ENCODE results near the gene RDH13.

DNA sequence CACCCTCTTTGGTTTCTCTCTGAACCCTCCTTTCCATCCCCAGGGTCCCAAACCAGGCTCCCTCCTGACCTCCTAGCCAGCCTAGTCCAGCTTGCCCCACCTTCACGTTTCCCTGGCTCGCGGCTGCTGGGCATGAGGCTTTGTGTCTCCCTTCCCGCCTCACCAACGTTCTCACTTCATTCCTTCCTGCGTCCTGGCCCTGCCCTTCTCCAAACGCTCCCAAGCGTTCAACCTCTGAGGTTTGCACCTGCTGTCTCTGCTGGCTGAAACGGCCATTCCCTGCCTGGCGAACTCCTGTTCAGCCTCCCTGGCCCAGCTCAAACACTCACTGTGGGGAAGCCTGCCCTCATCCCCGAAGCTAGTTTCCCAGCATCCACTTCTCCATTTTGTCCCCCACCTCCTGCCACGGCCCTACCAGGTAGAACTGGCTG, 25.1 kb upstream of the RDH13 start:
- TF ChIP-seq EZH2 (IDR thresholded peaks at IDR 0.05; ENCODE audit: low read length, unreplicated experiment) (no peak), EZH2phosphoT487 (IDR thresholded peaks at IDR 0.05; ENCODE audit: borderline replicate concordance, low read length) (no peak)

All from PC-3 (cell line).